Mesenchymal stem cell (in vitro differentiated cells and primary cell): ENCODE measurements around the gene TRAPPC2L.
A peak's percentile ranks its signal among the peaks of the same experiment; 100 is the strongest.

ENCODE experiments used
- DNase-seq: peaks from one replicate; pipeline ENCODE4 v3.0.0-alpha.2; 2013
- H2AFZ ChIP-seq: one replicate; pipeline ENCODE4 v1.6.1; 2013; ENCODE audit warnings: low read depth, mild to moderate bottlenecking, control low read depth, inconsistent platforms, low read length, moderate library complexity
- H2AK5ac ChIP-seq: 2 replicates; pipeline ENCODE4 v1.6.1; 2013; ENCODE audit warnings: low read length, moderate library complexity, mild to moderate bottlenecking, inconsistent platforms; ENCODE audit not compliant: severe bottlenecking
- H2BK120ac ChIP-seq: one replicate; pipeline ENCODE4 v1.6.1; 2013; ENCODE audit warnings: low read depth, mild to moderate bottlenecking, inconsistent platforms, low read length, moderate library complexity
- H2BK12ac ChIP-seq, 2 experiments: one replicate each; pipeline ENCODE4 v1.6.1; 2013; ENCODE audit warnings: inconsistent platforms in 2 of 2, low read length in 2 of 2, mild to moderate bottlenecking in 2 of 2, moderate library complexity in 2 of 2, control low read depth in 1 of 2
- H2BK15ac ChIP-seq: one replicate; pipeline ENCODE4 v1.6.1; 2013; ENCODE audit warnings: mild to moderate bottlenecking, low read depth, inconsistent platforms; ENCODE audit not compliant: poor library complexity, severe bottlenecking
- H2BK5ac ChIP-seq: 2 replicates; pipeline ENCODE4 v1.6.1; 2013; ENCODE audit warnings: low read depth, mild to moderate bottlenecking, low read length, control low read depth, inconsistent platforms; ENCODE audit not compliant: poor library complexity, severe bottlenecking
- H3K14ac ChIP-seq, 2 experiments: one replicate each; pipeline ENCODE4 v1.6.1; 2013; ENCODE audit warnings: inconsistent platforms in 2 of 2, low read length in 2 of 2, control low read depth in 1 of 2, mild to moderate bottlenecking in 1 of 2, moderate library complexity in 1 of 2
- H3K18ac ChIP-seq, 2 experiments: one replicate each; pipeline ENCODE4 v1.6.1; 2013; ENCODE audit warnings: inconsistent platforms in 2 of 2, low read length in 2 of 2, control low read depth in 1 of 2, low read depth in 1 of 2, mild to moderate bottlenecking in 1 of 2
- H3K23ac ChIP-seq, 2 experiments: one replicate each; pipeline ENCODE4 v1.6.1; 2013; ENCODE audit warnings: inconsistent platforms in 2 of 2, low read length in 2 of 2, mild to moderate bottlenecking in 2 of 2, moderate library complexity in 2 of 2, control low read depth in 1 of 2
- H3K27ac ChIP-seq: 2 replicates; pipeline ENCODE4 v1.5.1; 2013; ENCODE audit warnings: mild to moderate bottlenecking, moderate library complexity, low read length, control low read depth, inconsistent platforms; ENCODE audit not compliant: poor library complexity, severe bottlenecking
- H3K27me3 ChIP-seq, 2 experiments: 2 replicates each; pipeline versions ENCODE4 v1.6.1 to v1.7.0; 2013; ENCODE audit warnings: low read length in 2 of 2, mild to moderate bottlenecking in 2 of 2, moderate library complexity in 2 of 2, control low read depth in 1 of 2, inconsistent platforms in 1 of 2; ENCODE audit not compliant: control insufficient read depth in 1 of 2, insufficient read depth in 1 of 2
- H3K36me3 ChIP-seq, 2 experiments: 2 replicates each; pipeline versions ENCODE4 v1.6.1 to v1.7.0; 2013; ENCODE audit warnings: low read length in 2 of 2, control low read depth in 1 of 2, inconsistent platforms in 1 of 2, low read depth in 1 of 2, mild to moderate bottlenecking in 1 of 2; ENCODE audit not compliant: insufficient read depth in 2 of 2, control insufficient read depth in 1 of 2
- H3K4ac ChIP-seq, 2 experiments: one replicate each; pipeline ENCODE4 v1.6.1; 2013; ENCODE audit warnings: inconsistent platforms in 2 of 2, low read length in 2 of 2, mild to moderate bottlenecking in 2 of 2, moderate library complexity in 2 of 2, control low read depth in 1 of 2, low read depth in 1 of 2
- H3K4me1 ChIP-seq: 2 replicates; pipeline ENCODE4 v1.6.1; 2013; ENCODE audit warnings: low read depth, low read length, control low read depth; ENCODE audit not compliant: control insufficient read depth, insufficient read depth
- H3K4me2 ChIP-seq: 2 replicates; pipeline ENCODE4 v1.6.1; 2013; ENCODE audit warnings: low read length, mild to moderate bottlenecking, inconsistent platforms; ENCODE audit not compliant: poor library complexity, severe bottlenecking
- H3K4me3 ChIP-seq, 2 experiments: 2 replicates each; pipeline versions ENCODE4 v1.5.1 to v1.7.0; 2013; ENCODE audit warnings: low read length in 2 of 2, mild to moderate bottlenecking in 2 of 2, control low read depth in 1 of 2, low read depth in 1 of 2; ENCODE audit not compliant: insufficient read depth in 1 of 2
- H3K79me1 ChIP-seq: replicated peaks from 2 replicates; pipeline ENCODE4 v1.6.1; 2013; ENCODE audit warnings: mild to moderate bottlenecking, control low read depth, low read length, inconsistent platforms; ENCODE audit not compliant: poor library complexity, severe bottlenecking
- H3K9ac ChIP-seq: 2 replicates; pipeline ENCODE4 v1.7.0; 2013; ENCODE audit warnings: mild to moderate bottlenecking, low read length, moderate library complexity
- H3K9me3 ChIP-seq: 2 replicates; pipeline ENCODE4 v1.7.0; 2013; ENCODE audit warnings: mild to moderate bottlenecking, low read length; ENCODE audit not compliant: control insufficient read depth
- H4K8ac ChIP-seq: one replicate; pipeline ENCODE4 v1.6.1; 2013; ENCODE audit warnings: inconsistent platforms, mild to moderate bottlenecking, low read length, moderate library complexity
- H4K91ac ChIP-seq: one replicate; pipeline ENCODE4 v1.6.1; 2013; ENCODE audit warnings: mild to moderate bottlenecking, low read length, inconsistent platforms
- WGBS: methylation state at CpG from one replicate; pipeline ENCODE4 v1.1.7; 2013; ENCODE audit warnings: mixed read lengths; 5-methylcytosine and 5-hydroxymethylcytosine counted together

Gene TRAPPC2L

DNA sequence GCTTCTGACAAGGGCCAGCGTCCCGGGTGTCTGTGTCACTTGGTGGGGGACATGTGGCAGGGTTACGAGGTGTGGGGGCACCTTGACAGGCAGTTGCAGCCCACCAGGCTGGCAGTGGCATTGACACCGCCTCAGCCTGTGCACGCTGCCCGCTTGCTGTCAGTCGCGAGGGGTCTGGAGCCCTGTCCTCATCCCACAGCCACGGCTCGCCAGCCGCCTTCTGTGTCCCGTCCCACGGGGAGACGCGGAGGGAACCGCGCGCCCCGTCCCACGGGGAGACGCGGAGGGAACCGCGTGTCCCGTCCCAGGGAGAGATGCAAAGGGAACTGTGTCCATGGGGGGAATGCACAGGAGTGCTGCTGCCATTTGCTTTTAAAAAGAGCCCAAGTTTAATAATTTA lies 6.0 kb downstream of the TRAPPC2L start:
- H3K79me1 ChIP-seq, result peaks cover 24% of the 10 kb centered on the region
- H3K4me3 ChIP-seq, result no peak overlapping the region
- no peak overlapping the region for H2BK5ac ChIP-seq
- WGBS, result 95% methylated on average over 12 of the region's 25 CpGs
- peak overlapping the region; percentile 19 for H4K8ac ChIP-seq
- no peak overlapping the region for H3K4me2 ChIP-seq
- no peak overlapping the region for H3K14ac ChIP-seq
- no peak for DNase-seq
- H3K27ac ChIP-seq, result no peak overlapping the region
- H2BK12ac ChIP-seq, result no peak overlapping the region
- no peak overlapping the region for H2AK5ac ChIP-seq
- no peak overlapping the region for H2AFZ ChIP-seq
- peaks cover 6% of the 10 kb centered on the region for H3K4me1 ChIP-seq
- no peaks in the 10 kb centered on the region for H3K9me3 ChIP-seq
- no peak overlapping the region for H2BK120ac ChIP-seq
- no peak overlapping the region for H3K23ac ChIP-seq
- H3K4ac ChIP-seq, result no peak overlapping the region
- no peak overlapping the region for H3K18ac ChIP-seq
- peaks cover 40 to 51% of the 10 kb centered on the region in 2 experiments for H3K36me3 ChIP-seq
- H4K91ac ChIP-seq, result no peak overlapping the region
- H3K27me3 ChIP-seq, result peaks cover 5 to 25% of the 10 kb centered on the region in 2 experiments
- no peak overlapping the region for H2BK15ac ChIP-seq
- no peak overlapping the region for H3K9ac ChIP-seq

DNA sequence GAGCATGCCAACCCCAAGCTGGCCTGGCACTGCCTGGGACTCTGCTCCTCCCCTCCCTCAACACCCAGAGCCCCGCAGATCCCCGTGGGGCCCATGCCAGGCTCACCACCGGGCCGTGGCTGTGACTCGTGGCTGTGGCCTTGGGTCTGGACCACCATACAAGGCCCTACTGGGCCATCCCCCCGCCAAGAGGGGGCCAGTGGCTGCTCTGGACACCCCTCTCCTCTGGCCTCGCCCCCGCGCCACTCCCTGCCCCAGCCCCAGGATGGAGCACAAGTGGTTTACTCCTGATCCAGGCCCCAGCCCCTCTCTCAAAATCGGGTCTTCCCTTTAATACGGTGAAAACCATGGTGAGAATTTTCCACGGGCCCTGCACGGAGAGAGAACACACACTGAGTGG lies 6.5 kb downstream of the TRAPPC2L start:
- WGBS, result 91% methylated on average over 13 of the region's 13 CpGs
- Histone ChIP-seq H2BK120ac (no peak overlapping the region), H3K9me3 (no peaks in the 10 kb centered on the region), H2BK5ac (no peak overlapping the region), H3K27me3 (peaks cover 5 to 28% of the 10 kb centered on the region in 2 experiments), H3K4me3 (no peak overlapping the region), H3K27ac (no peak overlapping the region), H3K9ac (no peak overlapping the region), H3K4ac (no peak overlapping the region), H3K14ac (no peak overlapping the region), H3K23ac (no peak overlapping the region), H2BK12ac (no peak overlapping the region), H3K18ac (no peak overlapping the region), H2BK15ac (no peak overlapping the region), H3K4me2 (no peak overlapping the region), H3K4me1 (peaks cover 3% of the 10 kb centered on the region), H4K8ac (no peak overlapping the region), H3K36me3 (peaks cover 40 to 49% of the 10 kb centered on the region in 2 experiments), H2AK5ac (no peak overlapping the region), H2AFZ (no peak overlapping the region), H3K79me1 (peaks cover 20% of the 10 kb centered on the region), H4K91ac (no peak overlapping the region)
- no peak for DNase-seq

DNA sequence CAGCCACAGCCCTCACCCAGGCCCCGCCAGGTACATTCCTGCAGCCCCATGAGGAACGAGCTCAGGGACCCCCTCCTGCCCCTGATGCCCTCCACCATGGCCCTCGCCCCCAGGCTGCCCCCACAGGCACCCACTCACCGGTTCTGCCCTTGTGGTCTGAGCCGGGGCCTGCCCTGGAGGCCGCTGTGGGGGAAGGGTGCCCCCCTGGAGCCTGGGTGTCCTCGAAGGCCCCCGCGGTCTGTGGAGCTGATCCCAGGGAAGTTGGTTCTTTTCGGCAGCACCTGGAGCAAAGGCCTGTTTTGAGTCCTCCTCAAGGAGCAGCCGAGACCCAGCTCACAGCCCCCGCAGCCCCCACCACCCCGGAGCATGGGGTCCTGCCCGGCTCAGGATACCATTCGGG lies 7.2 kb downstream of the TRAPPC2L start:
- Histone ChIP-seq H2AFZ (no peak overlapping the region), H3K9me3 (no peaks in the 10 kb centered on the region), H3K18ac (no peak overlapping the region), H3K4me1 (peaks cover 3% of the 10 kb centered on the region), H3K4ac (no peak overlapping the region), H4K91ac (no peak overlapping the region), H3K27me3 (peaks cover 12 to 34% of the 10 kb centered on the region in 2 experiments), H3K79me1 (peaks cover 15% of the 10 kb centered on the region), H3K4me2 (no peak overlapping the region), H2AK5ac (no peak overlapping the region), H2BK5ac (no peak overlapping the region), H3K4me3 (no peak overlapping the region), H3K23ac (no peak overlapping the region), H3K36me3 (peaks cover 40 to 43% of the 10 kb centered on the region in 2 experiments), H2BK120ac (no peak overlapping the region), H2BK15ac (no peak overlapping the region), H4K8ac (no peak overlapping the region), H2BK12ac (no peak overlapping the region), H3K14ac (no peak overlapping the region), H3K9ac (no peak overlapping the region), H3K27ac (no peak overlapping the region)
- DNase-seq, result no peak
- 95% methylated on average over 15 of the region's 15 CpGs for WGBS

DNA sequence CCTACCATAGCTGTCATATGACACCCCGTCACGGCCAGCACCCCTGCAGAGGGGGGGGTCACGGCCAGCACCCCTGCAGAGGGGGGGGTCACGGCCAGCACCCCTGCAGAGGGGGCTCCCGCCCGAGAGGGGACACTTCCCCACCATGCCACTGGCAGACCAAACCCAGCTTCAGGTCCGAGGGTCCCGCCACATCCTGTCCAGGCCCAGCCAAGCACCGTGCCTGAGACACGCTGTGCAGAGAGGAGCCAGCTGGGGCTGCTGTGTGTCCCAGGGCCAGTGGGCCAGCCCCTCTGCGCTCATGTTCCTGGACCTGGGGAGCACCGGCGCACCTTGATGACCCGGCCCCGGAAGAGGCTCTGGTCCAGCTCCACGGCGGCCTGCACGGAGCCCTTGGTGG lies 7.6 kb downstream of the TRAPPC2L start:
- H2BK5ac ChIP-seq, result no peak overlapping the region
- no peak overlapping the region for H3K14ac ChIP-seq
- peaks cover 11% of the 10 kb centered on the region for H3K79me1 ChIP-seq
- no peaks in the 10 kb centered on the region for H3K9me3 ChIP-seq
- H2AFZ ChIP-seq, result no peak overlapping the region
- H2BK15ac ChIP-seq, result no peak overlapping the region
- peaks cover 3% of the 10 kb centered on the region for H3K4me1 ChIP-seq
- H2AK5ac ChIP-seq, result no peak overlapping the region
- H3K4me3 ChIP-seq, result no peak overlapping the region
- WGBS, result 91% methylated on average over 17 of the region's 18 CpGs
- no peak overlapping the region for H3K18ac ChIP-seq
- no peak overlapping the region for H3K4me2 ChIP-seq
- DNase-seq, result no peak
- peaks cover 16 to 38% of the 10 kb centered on the region in 2 experiments for H3K27me3 ChIP-seq
- H2BK120ac ChIP-seq, result no peak overlapping the region
- H2BK12ac ChIP-seq, result no peak overlapping the region
- no peak overlapping the region for H3K23ac ChIP-seq
- no peak overlapping the region for H4K91ac ChIP-seq
- no peak overlapping the region for H3K27ac ChIP-seq
- no peak overlapping the region for H3K4ac ChIP-seq
- no peak overlapping the region for H4K8ac ChIP-seq
- no peak overlapping the region for H3K9ac ChIP-seq
- H3K36me3 ChIP-seq, result peaks cover 36 to 38% of the 10 kb centered on the region in 2 experiments
